Activated CD8-positive, alpha-beta T cell treated with anti-CD3 and anti-CD28 coated beads for 36 hours (primary cell): Measurements from ENCODE around the gene CDH13. TPM values are rescaled to one million over a fixed set of nuclear protein-coding genes. Genes with fewer than 3 reads are reported as not detected.

Source experiments
- ATAC-seq: fragments of 200-7000 bp; cut with Tn5 transposase; one replicate; pipeline ENCODE4 v1.10.0; 2021; ENCODE audit warnings: mild to moderate bottlenecking, moderate library complexity
- CTCF ChIA-PET: fragments of 350-600 bp; sonication (Branson Sonifier 250); formaldehyde crosslinking; loops from one replicate; lab custom pipeline; 2021; ENCODE audit warnings: antibody characterized with exemption; lab: Charles Lee
- POLR2A ChIA-PET: fragments of 350-600 bp; sonication (Branson Sonifier 250); formaldehyde crosslinking; loops from one replicate; lab custom pipeline; 2021; ENCODE audit warnings: antibody characterized with exemption; lab: Charles Lee
- DNase-seq: peaks from one replicate; pipeline ENCODE4 v3.0.0-alpha.2; 2020
- H3K27ac Mint-ChIP-seq: one replicate; pipeline ENCODE4 v1.8.0; 2021; ENCODE audit warnings: mild to moderate bottlenecking, mixed read lengths
- H3K27me3 Mint-ChIP-seq: one replicate; pipeline ENCODE4 v1.8.0; 2021; ENCODE audit warnings: mixed read lengths
- H3K36me3 Mint-ChIP-seq: one replicate; pipeline ENCODE4 v1.8.0; 2021; ENCODE audit warnings: low read depth, mixed read lengths
- H3K4me1 Mint-ChIP-seq: one replicate; pipeline ENCODE4 v1.8.0; 2021; ENCODE audit warnings: low read depth, mixed read lengths
- H3K4me3 Mint-ChIP-seq: one replicate; pipeline ENCODE4 v1.8.0; 2021; ENCODE audit warnings: mild to moderate bottlenecking, moderate library complexity, mixed read lengths
- H3K9me3 Mint-ChIP-seq: one replicate; pipeline ENCODE4 v1.8.0; 2021; ENCODE audit warnings: mixed read lengths
- CTCF ChIP-seq: fragments of 200-600 bp; IDR thresholded peaks from one replicate; pipeline ENCODE4 v1.8.0; 2022; ENCODE audit warnings: antibody characterized with exemption, mild to moderate bottlenecking
- intact Hi-C: fragments of 100-400 bp; cut with micrococcal nuclease; formaldehyde crosslinking; loops from one replicate; pipeline ENCODE4 v1.10.0; 2022
- total RNA-seq, 2 experiments: library from RNA; stranded (reverse); gene quantifications; one replicate each; pipeline ENCODE4 v1.2.3, GENCODE V29; 2021

Gene CDH13
- total RNA-seq, 2 experiments from 2014 or later: not detected

DNA sequence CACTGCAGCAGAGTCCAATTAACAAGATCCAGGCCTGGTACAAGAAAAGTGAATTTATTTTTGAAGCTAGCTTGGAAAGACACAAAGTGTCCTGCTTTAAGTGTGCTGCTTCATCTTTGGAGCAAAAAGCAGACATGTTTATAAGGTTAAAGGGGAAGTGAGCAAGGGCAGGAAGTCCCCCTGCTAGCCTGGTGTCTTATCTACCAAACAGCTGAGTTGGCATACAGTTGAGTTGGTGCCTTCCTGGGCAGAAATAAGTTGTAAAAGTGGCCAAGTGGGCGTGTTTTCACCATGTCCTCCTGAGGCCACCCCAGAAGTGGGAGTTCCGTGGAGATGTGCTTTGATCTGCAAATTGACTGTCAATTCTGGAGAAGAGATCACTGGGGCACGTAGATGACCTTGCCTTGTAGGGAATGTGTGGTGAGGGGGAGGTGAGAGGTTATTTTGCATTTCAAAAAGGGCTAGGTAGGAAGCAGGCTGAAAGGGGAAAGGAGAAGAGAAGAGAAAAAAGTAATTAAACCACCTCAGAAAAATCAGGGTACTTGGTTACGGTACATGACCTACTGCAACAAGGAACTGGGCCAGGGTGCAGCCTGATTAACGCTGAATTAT is 1142.7 kb downstream of the CDH13 start:
- H3K4me3 Mint-ChIP-seq: no peak overlapping the region
- peaks cover 7% of the 10 kb centered on the region for H3K4me1 Mint-ChIP-seq
- TF ChIP-seq CTCF: no peak
- ChIA-PET POLR2A (no interaction called here), CTCF (no interaction called here)
- DNase-seq: peak; percentile 4
- no peak overlapping the region for H3K27ac Mint-ChIP-seq
- intact Hi-C loops: no loop called here
- no peaks in the 10 kb centered on the region for H3K36me3 Mint-ChIP-seq
- no peak for ATAC-seq
- no peaks in the 10 kb centered on the region for H3K9me3 Mint-ChIP-seq
- peaks cover 3% of the 10 kb centered on the region for H3K27me3 Mint-ChIP-seq

- POLR2A ChIA-PET: no interaction called here
- Mint-ChIP-seq H3K27ac (no peak overlapping the region), H3K27me3 (peaks cover 5% of the 10 kb centered on the region), H3K36me3 (no peaks in the 10 kb centered on the region), H3K4me3 (no peak overlapping the region), H3K4me1 (peaks cover 7% of the 10 kb centered on the region), H3K9me3 (no peaks in the 10 kb centered on the region)
- intact Hi-C loops: no loop called here
- DNase-seq: no peak
- CTCF ChIA-PET: no interaction called here
- TF ChIP-seq CTCF: no peak
- ATAC-seq: no peak
These were observed 1144.7 kb downstream of the CDH13 start for GRCh38 chr16:83771306-83771942.

DNA sequence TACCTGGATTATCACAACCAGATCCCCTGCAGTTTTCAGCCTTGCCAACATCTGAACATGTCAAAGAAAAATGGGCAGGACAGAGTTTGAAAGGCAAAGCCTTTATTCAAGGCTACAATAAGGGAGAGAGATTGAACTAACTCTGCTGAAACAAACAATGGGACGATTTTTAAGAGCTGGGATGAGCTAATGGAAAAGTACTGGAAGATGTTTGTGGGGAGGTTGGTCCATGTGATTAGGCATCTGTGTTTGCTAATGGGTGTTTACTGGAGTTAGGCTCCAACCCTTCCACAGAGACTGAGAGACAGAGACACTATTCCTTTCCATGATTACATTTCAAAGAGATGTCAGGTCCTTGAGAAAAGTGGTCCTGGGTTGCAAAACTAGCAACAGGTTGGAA is 1146.0 kb downstream of the CDH13 start:
- POLR2A ChIA-PET: no interaction called here
- H3K36me3 Mint-ChIP-seq: no peaks in the 10 kb centered on the region
- no peak for TF ChIP-seq CTCF
- no peak overlapping the region for H3K27ac Mint-ChIP-seq
- peaks cover 7% of the 10 kb centered on the region for H3K4me1 Mint-ChIP-seq
- no peak overlapping the region for H3K4me3 Mint-ChIP-seq
- intact Hi-C loops: no loop called here
- H3K27me3 Mint-ChIP-seq: peaks cover 5% of the 10 kb centered on the region
- ATAC-seq (no peak), DNase-seq (no peak)
- no peaks in the 10 kb centered on the region for H3K9me3 Mint-ChIP-seq
- CTCF ChIA-PET: no interaction called here

GRCh38 chr16:83774066-83774465 is 1147.3 kb downstream of the CDH13 start:
- CTCF ChIA-PET: interaction anchor here (1.2 kb wide), 1 partner anchor 50 kb away, joined by 4 read pairs; no protein-coding TSS in a partner anchor
- H3K4me3 Mint-ChIP-seq: no peak overlapping the region
- H3K27me3 Mint-ChIP-seq: peaks cover 4% of the 10 kb centered on the region

More at GRCh38 chr16:83774066-83774465, 1147.3 kb downstream of the CDH13 start:
- Mint-ChIP-seq H3K36me3 (no peaks in the 10 kb centered on the region), H3K9me3 (no peaks in the 10 kb centered on the region), H3K4me1 (peaks cover 6% of the 10 kb centered on the region), H3K27ac (no peak overlapping the region)
- ATAC-seq (no peak), DNase-seq (no peak)
- TF ChIP-seq CTCF: no peak
- intact Hi-C loops: no loop called here
- POLR2A ChIA-PET: no interaction called here
